HFFc6 (cell line): Measurements from ENCODE around the gene ZFR. TPM values are rescaled to one million over a fixed set of nuclear protein-coding genes. Genes with fewer than 3 reads are reported as not detected.

Experiments used
- DNase-seq: peaks from one replicate; pipeline ENCODE4 v3.0.0-alpha.2; 2018
- H3K27ac Mint-ChIP-seq: 2 replicates; pipeline ENCODE4 v1.8.0; 2020; ENCODE audit warnings: mild to moderate bottlenecking, mixed read lengths
- H3K27me3 Mint-ChIP-seq: 2 replicates; pipeline ENCODE4 v1.8.0; 2021; ENCODE audit warnings: mild to moderate bottlenecking, moderate library complexity, mixed read lengths; ENCODE audit not compliant: insufficient read depth
- H3K36me3 Mint-ChIP-seq: 2 replicates; pipeline ENCODE4 v1.8.0; 2021; ENCODE audit warnings: low read depth, mixed read lengths
- H3K4me1 Mint-ChIP-seq: 2 replicates; pipeline ENCODE4 v1.8.0; 2020; ENCODE audit warnings: low read depth, mixed read lengths
- H3K4me3 Mint-ChIP-seq: 2 replicates; pipeline ENCODE4 v1.8.0; 2020; ENCODE audit warnings: mild to moderate bottlenecking, moderate library complexity, mixed read lengths
- H3K9me3 Mint-ChIP-seq: 2 replicates; pipeline ENCODE4 v1.8.0; 2020; ENCODE audit warnings: mild to moderate bottlenecking, mixed read lengths
- CTCF ChIP-seq: fragments of 200-600 bp; sonication (generic); IDR thresholded peaks from 2 replicates; pipeline ENCODE4 v1.5.0; 2021; ENCODE audit warnings: antibody characterized with exemption, mild to moderate bottlenecking
- total RNA-seq, 6 experiments: library from RNA; stranded (reverse); fragmentation: NEBNext Ultra II Directional; extraction: Animal tissue kit (Norgen Biotek cat#: 25700); gene quantifications; 2 replicates in 1 of 6; 3 replicates in 5 of 6; pipeline ENCODE4 v1.2.3, GENCODE V29; 2021

The ZFR gene
- total RNA-seq, 6 experiments from 2014 or later: 69.3 to 79.0 (median 75.9) TPM

- Mint-ChIP-seq H3K36me3 (peaks cover 1% of the 10 kb centered on the region; the same call in 1 of the 2 replicates), H3K4me3 (no peak overlapping the region), H3K27ac (no peak overlapping the region), H3K27me3 (no peaks in the 10 kb centered on the region; the same call in 1 of the 2 replicates), H3K4me1 (peaks cover 20% of the 10 kb centered on the region), H3K9me3 (peaks cover 12% of the 10 kb centered on the region)
- no peak for TF ChIP-seq CTCF
- peak; percentile 22 for DNase-seq
Observed at GRCh38 chr5:32332966-32333365, 111.6 kb downstream of the ZFR start.

- no peak overlapping the region for H3K4me3 Mint-ChIP-seq
- no peak for DNase-seq
- TF ChIP-seq CTCF: no peak
- H3K36me3 Mint-ChIP-seq: no peaks in the 10 kb centered on the region
- no peaks in the 10 kb centered on the region; the same call in 1 of the 2 replicates for H3K27me3 Mint-ChIP-seq
- peaks cover 11% of the 10 kb centered on the region for H3K9me3 Mint-ChIP-seq
- peaks cover 20% of the 10 kb centered on the region for H3K4me1 Mint-ChIP-seq
- no peak overlapping the region for H3K27ac Mint-ChIP-seq
Observed at GRCh38 chr5:32332361-32332760, 112.2 kb downstream of the ZFR start.

GRCh38 chr5:32331935-32332274 lies 112.6 kb downstream of the ZFR start:
- H3K4me3 Mint-ChIP-seq: no peak overlapping the region
- no peak for TF ChIP-seq CTCF
- peaks cover 20% of the 10 kb centered on the region for H3K4me1 Mint-ChIP-seq
- no peaks in the 10 kb centered on the region for H3K36me3 Mint-ChIP-seq
- H3K27ac Mint-ChIP-seq: no peak overlapping the region
- no peaks in the 10 kb centered on the region; the same call in 1 of the 2 replicates for H3K27me3 Mint-ChIP-seq
- H3K9me3 Mint-ChIP-seq: peaks cover 11% of the 10 kb centered on the region
- DNase-seq: no peak

GRCh38 chr5:32331217-32331934 lies 113.2 kb downstream of the ZFR start:
- no peak overlapping the region for H3K4me3 Mint-ChIP-seq

GRCh38 chr5:32330126-32330971 lies 114.2 kb downstream of the ZFR start:
- H3K27ac Mint-ChIP-seq: no peak overlapping the region
- no peaks in the 10 kb centered on the region for H3K36me3 Mint-ChIP-seq
- no peak for DNase-seq
- H3K27me3 Mint-ChIP-seq: no peaks in the 10 kb centered on the region; the same call in 1 of the 2 replicates
- H3K9me3 Mint-ChIP-seq: peaks cover 4% of the 10 kb centered on the region; the same call in 1 of the 2 replicates
- H3K4me3 Mint-ChIP-seq: no peak overlapping the region
- TF ChIP-seq CTCF: no peak
- peaks cover 30% of the 10 kb centered on the region for H3K4me1 Mint-ChIP-seq

More at GRCh38 chr5:32331217-32331934, 113.2 kb downstream of the ZFR start:
- Mint-ChIP-seq H3K4me1 (peaks cover 23% of the 10 kb centered on the region), H3K27ac (no peak overlapping the region), H3K9me3 (peaks cover 9% of the 10 kb centered on the region), H3K27me3 (no peaks in the 10 kb centered on the region; the same call in 1 of the 2 replicates), H3K36me3 (no peaks in the 10 kb centered on the region)
- no peak for DNase-seq
- TF ChIP-seq CTCF: no peak
